Left lung (tissue), 10 donors: ENCODE data around the gene CDK5. TPM values are rescaled to one million over a fixed set of nuclear protein-coding genes. Genes with fewer than 3 reads are reported as not detected.
A peak's percentile ranks its signal among the peaks of the same experiment; 100 is the strongest.

ENCODE experiments used
- ATAC-seq: fragments of 200-7000 bp; cut with Tn5 transposase; one replicate; pipeline ENCODE4 v1.9.1; 2020; ENCODE audit warnings: moderate library complexity
- DNase-seq, 4 donors: peaks; one replicate each; pipeline ENCODE4 v3.0.0-alpha.2; 2013 to 2020
- H3K27ac ChIP-seq, 2 donors: fragments of 200-600 bp; sonication (generic) in 1 of 2; one replicate each; pipeline versions ENCODE4 v1.5.0 to v1.8.0; 2020 to 2021
- H3K27me3 ChIP-seq, 2 donors: fragments of 200-600 bp; sonication (generic) in 1 of 2; one replicate each; pipeline versions ENCODE4 v1.5.0 to v1.8.0; 2020 to 2021
- H3K36me3 ChIP-seq, 2 donors: fragments of 200-600 bp; sonication (generic) in 1 of 2; one replicate each; pipeline versions ENCODE4 v1.5.0 to v1.8.0; 2020 to 2021
- H3K4me1 ChIP-seq, 2 donors: fragments of 200-600 bp; one replicate each; pipeline ENCODE4 v1.8.0; 2021
- H3K4me3 ChIP-seq, 2 donors: fragments of 200-600 bp; sonication (generic) in 1 of 2; one replicate each; pipeline versions ENCODE4 v1.5.0 to v1.8.0; 2020 to 2021; ENCODE audit warnings: mild to moderate bottlenecking in 1 of 2
- H3K9me3 ChIP-seq, 2 donors: fragments of 200-600 bp; sonication (generic) in 1 of 2; one replicate each; pipeline versions ENCODE4 v1.5.0 to v1.8.0; 2020 to 2021
- intact Hi-C, 2 donors: fragments of 100-400 bp; cut with DNase I; formaldehyde crosslinking; loops; one replicate each; pipeline versions ENCODE4 v1.11.2 to v1.14.2; 2022
- polyA plus RNA-seq, 6 donors: library from polyadenylated mRNA; unstranded; fragments of 120-200 nt; gene quantifications; one replicate each; pipeline ENCODE4 v1.2.1, GENCODE V29; 2013; ENCODE audit not compliant: insufficient read length in 6 of 6
- total RNA-seq, 2 donors: library from RNA; stranded (reverse); fragmentation: NEBNext Ultra II Directional; extraction: Animal tissue kit (Norgen Biotek cat#: 25700); gene quantifications; one replicate each; pipeline ENCODE4 v1.2.1, GENCODE V29; 2021
- TF ChIP-seq, protein P1 (sequence below), 2 donors: fragments of 200-600 bp; sonication (generic) in 1 of 2; IDR thresholded peaks; one replicate each; pipeline versions ENCODE4 v1.5.0 to v1.8.0; 2021; ENCODE audit warnings: antibody characterized with exemption in 2 of 2
- donor health status: DM: no; HTN: yes; CAD: no.
- donor health status: DM: no; HTN: no; CAD: no.

CDK5 gene
- total and polyA plus RNA-seq, 8 donors: 13.8 to 17.1 (median 14.7) TPM

DNA sequence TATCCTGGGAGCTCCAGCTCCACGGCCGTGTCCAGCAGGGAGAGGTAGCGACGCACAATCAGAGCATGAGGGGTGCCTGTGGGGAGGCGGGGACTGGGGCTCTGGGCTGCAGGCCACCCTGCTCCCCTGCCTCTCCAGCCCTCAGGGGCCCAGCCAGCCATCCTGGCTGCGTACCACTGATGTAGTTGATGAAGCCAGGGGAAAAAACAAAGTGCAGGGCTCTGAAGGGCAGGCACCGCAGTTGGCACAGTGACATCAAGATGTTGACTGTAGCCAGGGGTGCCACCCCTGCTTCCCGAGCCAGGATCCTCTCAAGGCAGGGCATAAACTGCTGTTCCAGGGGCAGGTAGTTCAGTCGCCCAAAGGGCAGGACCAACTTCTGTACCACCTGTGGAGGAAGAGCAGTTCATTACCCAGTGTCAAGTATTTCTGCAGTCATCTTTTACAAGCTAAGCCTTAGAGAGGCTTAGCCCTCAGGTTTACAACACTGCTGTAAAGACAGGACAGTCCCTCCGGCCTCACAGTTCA lies 20.1 kb upstream of the CDK5 start:
- Histone ChIP-seq H3K27me3 (no peaks in the 10 kb centered on the region), H3K4me1 (peaks cover 35 to 46% of the 10 kb centered on the region in 2 donors), H3K27ac (no peak overlapping the region), H3K36me3 (peaks cover 5 to 46% of the 10 kb centered on the region in 2 donors), H3K4me3 (no peak overlapping the region), H3K9me3 (no peaks in the 10 kb centered on the region)
- intact Hi-C loops: no loop called here
- no peak for ATAC-seq
- no peak for DNase-seq
- TF ChIP-seq, protein P1, sequence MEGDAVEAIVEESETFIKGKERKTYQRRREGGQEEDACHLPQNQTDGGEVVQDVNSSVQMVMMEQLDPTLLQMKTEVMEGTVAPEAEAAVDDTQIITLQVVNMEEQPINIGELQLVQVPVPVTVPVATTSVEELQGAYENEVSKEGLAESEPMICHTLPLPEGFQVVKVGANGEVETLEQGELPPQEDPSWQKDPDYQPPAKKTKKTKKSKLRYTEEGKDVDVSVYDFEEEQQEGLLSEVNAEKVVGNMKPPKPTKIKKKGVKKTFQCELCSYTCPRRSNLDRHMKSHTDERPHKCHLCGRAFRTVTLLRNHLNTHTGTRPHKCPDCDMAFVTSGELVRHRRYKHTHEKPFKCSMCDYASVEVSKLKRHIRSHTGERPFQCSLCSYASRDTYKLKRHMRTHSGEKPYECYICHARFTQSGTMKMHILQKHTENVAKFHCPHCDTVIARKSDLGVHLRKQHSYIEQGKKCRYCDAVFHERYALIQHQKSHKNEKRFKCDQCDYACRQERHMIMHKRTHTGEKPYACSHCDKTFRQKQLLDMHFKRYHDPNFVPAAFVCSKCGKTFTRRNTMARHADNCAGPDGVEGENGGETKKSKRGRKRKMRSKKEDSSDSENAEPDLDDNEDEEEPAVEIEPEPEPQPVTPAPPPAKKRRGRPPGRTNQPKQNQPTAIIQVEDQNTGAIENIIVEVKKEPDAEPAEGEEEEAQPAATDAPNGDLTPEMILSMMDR (IDR thresholded peaks at IDR 0.05): no peak

- Histone ChIP-seq H3K9me3 (no peaks in the 10 kb centered on the region), H3K4me3 (no peak overlapping the region), H3K4me1 (peaks cover 29 to 40% of the 10 kb centered on the region in 2 donors), H3K27ac (no peak overlapping the region), H3K36me3 (peaks cover 5 to 53% of the 10 kb centered on the region in 2 donors), H3K27me3 (no peaks in the 10 kb centered on the region)
- intact Hi-C loops: no loop called here
- TF ChIP-seq, protein P1 (IDR thresholded peaks at IDR 0.05): no peak
- DNase-seq: peak in 1 of 4 donors; percentile 81
- no peak for ATAC-seq
Observed at GRCh38 chr7:151076863-151077704, 19.4 kb upstream of the CDK5 start.

DNA sequence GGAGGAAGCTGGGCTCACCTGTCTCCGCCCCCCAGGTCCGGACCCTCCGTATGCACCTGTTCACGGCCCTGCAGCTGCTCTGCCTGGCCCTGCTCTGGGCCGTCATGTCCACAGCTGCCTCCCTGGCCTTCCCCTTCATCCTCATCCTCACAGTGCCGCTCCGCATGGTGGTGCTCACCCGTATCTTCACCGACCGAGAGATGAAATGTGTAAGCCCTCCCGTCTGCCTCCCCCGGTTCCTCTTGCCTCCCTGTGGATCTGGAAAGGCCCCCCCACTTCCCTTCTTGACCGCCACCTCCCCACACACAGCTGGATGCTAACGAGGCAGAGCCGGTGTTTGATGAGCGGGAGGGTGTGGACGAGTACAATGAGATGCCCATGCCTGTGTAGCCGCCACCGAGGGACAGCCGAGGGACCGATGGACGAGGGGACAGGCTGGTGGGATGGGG lies 18.3 kb upstream of the CDK5 start:
- Histone ChIP-seq H3K4me1 (peaks cover 18 to 29% of the 10 kb centered on the region in 2 donors), H3K4me3 (no peak overlapping the region), H3K27ac (no peak overlapping the region), H3K27me3 (no peaks in the 10 kb centered on the region), H3K9me3 (no peaks in the 10 kb centered on the region), H3K36me3 (peaks cover 5 to 64% of the 10 kb centered on the region in 2 donors)
- no peak for ATAC-seq
- TF ChIP-seq, protein P1 (IDR thresholded peaks at IDR 0.05): no peak
- no peak for DNase-seq
- intact Hi-C loops: no loop called here

GRCh38 chr7:151075662-151075971 lies 17.9 kb upstream of the CDK5 start:
- Histone ChIP-seq H3K27ac (no peak overlapping the region), H3K9me3 (no peaks in the 10 kb centered on the region), H3K27me3 (no peaks in the 10 kb centered on the region), H3K4me3 (no peak overlapping the region), H3K4me1 (peaks cover 16 to 27% of the 10 kb centered on the region in 2 donors), H3K36me3 (peaks cover 5 to 68% of the 10 kb centered on the region in 2 donors)
- TF ChIP-seq, protein P1 (IDR thresholded peaks at IDR 0.05): no peak
- intact Hi-C loops: no loop called here
- ATAC-seq (no peak), DNase-seq (no peak)

DNA sequence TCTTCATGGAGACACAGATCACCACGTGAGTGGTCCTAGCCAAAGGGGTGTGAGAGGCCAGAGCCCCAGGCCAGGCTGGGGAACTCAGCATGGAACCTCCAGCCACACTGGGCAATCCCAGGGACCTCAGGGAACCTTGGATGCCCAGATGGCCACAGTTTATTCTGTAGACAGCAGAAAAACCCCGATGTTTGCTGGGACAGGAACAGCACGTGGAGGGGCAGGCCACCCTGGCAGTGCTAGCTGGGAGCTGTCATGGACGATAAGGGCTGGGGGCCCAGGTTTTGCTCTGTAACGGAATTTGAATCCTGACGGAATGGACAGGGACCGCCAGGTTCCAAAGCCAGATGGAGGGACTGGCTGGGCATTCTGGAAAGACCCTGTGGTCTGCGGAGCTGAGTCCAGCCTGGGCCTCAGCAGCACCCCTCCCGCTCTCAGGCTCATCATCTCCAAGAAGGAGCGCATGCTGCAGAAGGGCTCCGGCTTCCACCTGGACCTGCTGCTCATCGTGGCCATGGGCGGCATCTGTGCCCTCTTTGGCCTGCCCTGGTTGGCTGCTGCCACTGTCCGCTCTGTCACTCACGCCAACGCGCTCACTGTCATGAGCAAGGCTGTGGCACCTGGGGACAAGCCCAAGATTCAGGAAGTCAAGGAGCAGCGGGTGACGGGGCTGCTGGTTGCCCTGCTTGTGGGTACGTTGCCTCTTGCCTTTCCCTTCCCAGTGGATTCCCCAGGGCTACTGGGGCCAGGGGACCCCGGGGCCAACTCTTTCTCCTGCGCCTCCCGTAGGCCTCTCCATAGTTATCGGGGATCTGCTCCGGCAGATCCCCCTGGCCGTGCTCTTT lies 17.3 kb upstream of the CDK5 start:
- no peak for ATAC-seq
- H3K9me3 ChIP-seq: no peaks in the 10 kb centered on the region
- peaks cover 16 to 25% of the 10 kb centered on the region in 2 donors for H3K4me1 ChIP-seq
- no peak overlapping the region for H3K4me3 ChIP-seq
- no peaks in the 10 kb centered on the region for H3K27me3 ChIP-seq
- intact Hi-C loops: no loop called here
- no peak for DNase-seq
- H3K36me3 ChIP-seq: peaks cover 5 to 74% of the 10 kb centered on the region in 2 donors
- TF ChIP-seq, protein P1 (IDR thresholded peaks at IDR 0.05): no peak
- H3K27ac ChIP-seq: no peak overlapping the region
